Endothelial cell (in vitro differentiated cells): Measurements from ENCODE around the gene UPK1B. TPM values are rescaled to one million over a fixed set of nuclear protein-coding genes. Genes with fewer than 3 reads are reported as not detected.
A peak's percentile ranks its signal among the peaks of the same experiment; 100 is the strongest.

Experiments
- DNase-seq: peaks from one replicate; pipeline ENCODE4 v3.0.0; 2021; ENCODE audit warnings: low spot score
- H3K27ac Mint-ChIP-seq: one replicate; pipeline ENCODE4 v1.8.0; 2021; ENCODE audit warnings: mixed read lengths, inconsistent platforms; ENCODE audit not compliant: unreplicated experiment
- H3K27me3 Mint-ChIP-seq: one replicate; pipeline ENCODE4 v1.8.0; 2021; ENCODE audit warnings: mild to moderate bottlenecking, moderate library complexity, mixed read lengths, inconsistent platforms; ENCODE audit not compliant: unreplicated experiment
- H3K36me3 Mint-ChIP-seq: one replicate; pipeline ENCODE4 v1.8.0; 2021; ENCODE audit warnings: mild to moderate bottlenecking, low read depth, mixed read lengths, inconsistent platforms; ENCODE audit not compliant: unreplicated experiment
- H3K4me1 Mint-ChIP-seq: one replicate; pipeline ENCODE4 v1.8.0; 2021; ENCODE audit warnings: mild to moderate bottlenecking, mixed read lengths, inconsistent platforms; ENCODE audit not compliant: unreplicated experiment
- H3K4me3 Mint-ChIP-seq: one replicate; pipeline ENCODE4 v1.8.0; 2021; ENCODE audit warnings: mild to moderate bottlenecking, mixed read lengths, inconsistent platforms; ENCODE audit not compliant: unreplicated experiment
- H3K9me3 Mint-ChIP-seq: one replicate; pipeline ENCODE4 v1.8.0; 2021; ENCODE audit warnings: mixed read lengths, inconsistent platforms; ENCODE audit not compliant: unreplicated experiment
- CTCF ChIP-seq: fragments of 200-600 bp; sonication (generic); IDR thresholded peaks from one replicate; pipeline ENCODE4 v1.5.0; 2021; ENCODE audit warnings: antibody characterized with exemption; ENCODE audit not compliant: unreplicated experiment
- total RNA-seq: library from RNA; stranded (reverse); fragmentation: NEBNext Ultra II Directional; extraction: Animal tissue kit (Norgen Biotek cat#: 25700); gene quantifications from one replicate; pipeline ENCODE4 v1.2.1, GENCODE V29; 2021; ENCODE audit not compliant: unreplicated experiment

Gene UPK1B
- total RNA-seq, 1 donor from 2014 or later: not detected

- Mint-ChIP-seq H3K27ac (no peak overlapping the region), H3K27me3 (peaks cover under 1% of the 10 kb centered on the region)
Observed at GRCh38 chr3:119222391-119222790, 49.0 kb downstream of the UPK1B start.

GRCh38 chr3:119223511-119223910 lies 50.1 kb downstream of the UPK1B start:
- Mint-ChIP-seq H3K9me3 (no peaks in the 10 kb centered on the region), H3K36me3 (peaks cover 26% of the 10 kb centered on the region), H3K27ac (no peak overlapping the region), H3K4me3 (no peak overlapping the region), H3K4me1 (no peaks in the 10 kb centered on the region), H3K27me3 (peaks cover 2% of the 10 kb centered on the region)
- TF ChIP-seq CTCF: no peak
- DNase-seq: no peak

More at GRCh38 chr3:119222391-119222790, 49.0 kb downstream of the UPK1B start:
- no peaks in the 10 kb centered on the region for H3K4me1 Mint-ChIP-seq
- peak overlapping the region; percentile 39 for H3K4me3 Mint-ChIP-seq
- no peaks in the 10 kb centered on the region for H3K9me3 Mint-ChIP-seq
- peaks cover 23% of the 10 kb centered on the region for H3K36me3 Mint-ChIP-seq
- TF ChIP-seq CTCF: no peak
- no peak for DNase-seq

- no peak overlapping the region for H3K4me3 Mint-ChIP-seq
- no peak for TF ChIP-seq CTCF
- H3K36me3 Mint-ChIP-seq: peaks cover 29% of the 10 kb centered on the region
- no peak for DNase-seq
- peaks cover 2% of the 10 kb centered on the region for H3K27me3 Mint-ChIP-seq
- no peak overlapping the region for H3K27ac Mint-ChIP-seq
- no peaks in the 10 kb centered on the region for H3K4me1 Mint-ChIP-seq
- H3K9me3 Mint-ChIP-seq: no peaks in the 10 kb centered on the region
Observed at GRCh38 chr3:119225121-119225520, 51.7 kb downstream of the UPK1B start.

GRCh38 chr3:119227070-119227850 lies 53.9 kb downstream of the UPK1B start:
- no peaks in the 10 kb centered on the region for H3K9me3 Mint-ChIP-seq
- H3K27ac Mint-ChIP-seq: no peak overlapping the region
- H3K27me3 Mint-ChIP-seq: peaks cover 2% of the 10 kb centered on the region
- peaks cover 26% of the 10 kb centered on the region for H3K36me3 Mint-ChIP-seq
- H3K4me1 Mint-ChIP-seq: no peaks in the 10 kb centered on the region
- no peak for TF ChIP-seq CTCF
- DNase-seq: no peak
- H3K4me3 Mint-ChIP-seq: no peak overlapping the region

GRCh38 chr3:119228373-119229145 lies 55.2 kb downstream of the UPK1B start:
- Mint-ChIP-seq H3K36me3 (peaks cover 24% of the 10 kb centered on the region), H3K4me1 (no peaks in the 10 kb centered on the region), H3K4me3 (peak overlapping the region; percentile 37), H3K9me3 (no peaks in the 10 kb centered on the region), H3K27me3 (peaks cover 2% of the 10 kb centered on the region), H3K27ac (no peak overlapping the region)
- TF ChIP-seq CTCF: no peak
- no peak for DNase-seq
